ENCODE measurements around the gene SNX9.

- TF ChIP-seq CTCF (IDR thresholded peaks at IDR 0.05) = no peak
- TF ChIP-seq POLR2A (IDR thresholded peaks at IDR 0.05) = no peak
Observed at GRCh38 chr6:157840776-157841175, 17.7 kb downstream of the SNX9 start.
